Caco-2 (cell line): Measurements from ENCODE around the gene TMPRSS7. TPM values are rescaled to one million over a fixed set of nuclear protein-coding genes. Genes with fewer than 3 reads are reported as not detected.
A peak's percentile ranks its signal among the peaks of the same experiment; 100 is the strongest.

Experiments used
- BruUV-seq: library from RNA; stranded (reverse); fragments of 400-500 nt; replicated peaks from 2 replicates; lab custom pipeline; 2021; lab: Mats Ljungman, UMichigan
- CTCF ChIA-PET: fragments of 300-600 bp; sonication (Branson Sonifier 250); formaldehyde crosslinking; loops from one replicate; lab custom pipeline; 2022; ENCODE audit warnings: antibody characterized with exemption; lab: Charles Lee
- POLR2A ChIA-PET: fragments of 300-600 bp; sonication (Branson Sonifier 250); formaldehyde crosslinking; loops from one replicate; lab custom pipeline; 2022; ENCODE audit warnings: antibody characterized with exemption; lab: Charles Lee
- DNase-seq, 2 experiments: peaks; one replicate each; pipeline versions ENCODE4 v3.0.0 to v3.0.0-alpha.2; 2020 to 2022
- H3K27me3 ChIP-seq: replicated peaks from 2 replicates; pipeline ENCODE4 v1.6.0; 2011; ENCODE audit warnings: low read length; ENCODE audit not compliant: control insufficient read depth, insufficient read depth
- H3K36me3 ChIP-seq: 2 replicates; pipeline ENCODE4 v1.5.1; 2011; ENCODE audit warnings: low read length; ENCODE audit not compliant: control insufficient read depth, insufficient read depth
- H3K4me1 ChIP-seq: fragments of 250-450 bp; sonication (Bioruptor Pico); 2 replicates; pipeline ENCODE4 v1.5.1; 2020; ENCODE audit warnings: mild to moderate bottlenecking
- H3K4me3 ChIP-seq: 2 replicates; pipeline ENCODE4 v1.5.1; 2011; ENCODE audit warnings: low read depth, mild to moderate bottlenecking, control low read depth, low read length
- H3K9me3 ChIP-seq: fragments of 250-450 bp; sonication (Bioruptor Pico); 2 replicates; pipeline ENCODE4 v1.5.1; 2020; ENCODE audit warnings: mild to moderate bottlenecking, moderate library complexity
- H3K27ac Mint-ChIP-seq: one replicate; pipeline ENCODE4 v1.8.0; 2022; ENCODE audit warnings: mixed read lengths; ENCODE audit not compliant: unreplicated experiment
- H3K27me3 Mint-ChIP-seq: one replicate; pipeline ENCODE4 v1.8.0; 2022; ENCODE audit warnings: mixed read lengths; ENCODE audit not compliant: insufficient read depth, unreplicated experiment
- H3K36me3 Mint-ChIP-seq: one replicate; pipeline ENCODE4 v1.8.0; 2022; ENCODE audit warnings: mild to moderate bottlenecking, mixed read lengths; ENCODE audit not compliant: insufficient read depth, unreplicated experiment
- H3K4me1 Mint-ChIP-seq: one replicate; pipeline ENCODE4 v1.8.0; 2022; ENCODE audit warnings: low read depth, mixed read lengths; ENCODE audit not compliant: unreplicated experiment
- H3K4me3 Mint-ChIP-seq: one replicate; pipeline ENCODE4 v1.8.0; 2022; ENCODE audit warnings: mild to moderate bottlenecking, moderate library complexity, mixed read lengths; ENCODE audit not compliant: unreplicated experiment
- H3K9me3 Mint-ChIP-seq: one replicate; pipeline ENCODE4 v1.8.0; 2022; ENCODE audit warnings: mixed read lengths; ENCODE audit not compliant: unreplicated experiment
- CTCF ChIP-seq, 2 experiments: fragments of 200-600 bp in 1 of 2; IDR thresholded peaks; 1 replicate in 1 of 2; 2 replicates in 1 of 2; pipeline versions ENCODE4 v1.5.1 to v1.8.0; 2011 to 2022; ENCODE audit warnings: antibody characterized with exemption in 1 of 2, control low read depth in 1 of 2, inconsistent platforms in 1 of 2, low read depth in 1 of 2, low read length in 1 of 2, mild to moderate bottlenecking in 1 of 2, moderate library complexity in 1 of 2; ENCODE audit not compliant: insufficient read depth in 1 of 2, severe bottlenecking in 1 of 2, unreplicated experiment in 1 of 2
- intact Hi-C: fragments of 100-400 bp; cut with micrococcal nuclease; formaldehyde crosslinking; loops from one replicate; pipeline ENCODE4 v1.10.0; 2022; ENCODE audit not compliant: unreplicated experiment
- total RNA-seq: library from RNA; stranded (reverse); gene quantifications from 2 replicates; pipeline ENCODE4 v1.2.3, GENCODE V29; 2022

Gene TMPRSS7
- total RNA-seq, 1 experiment from 2014 or later: 0.36 TPM

GRCh38 chr3:112074006-112074405, 39.5 kb downstream of the TMPRSS7 start:
- Mint-ChIP-seq H3K27ac (peak overlapping the region; percentile 85), H3K9me3 (peaks cover 9% of the 10 kb centered on the region), H3K4me3 (peak overlapping the region; percentile 63), H3K36me3 (peaks cover 18% of the 10 kb centered on the region), H3K4me1 (peaks cover 35% of the 10 kb centered on the region), H3K27me3 (no peaks in the 10 kb centered on the region)
- DNase-seq: no peak
- CTCF ChIA-PET: no interaction called here
- Histone ChIP-seq H3K27me3 (no peaks in the 10 kb centered on the region), H3K36me3 (no peaks in the 10 kb centered on the region), H3K4me3 (no peak overlapping the region), H3K4me1 (peaks cover 34% of the 10 kb centered on the region), H3K9me3 (no peaks in the 10 kb centered on the region)
- intact Hi-C loops: loop anchor here (2.0 kb wide), 1 partner anchor 17 kb away; no protein-coding TSS in a partner anchor
- POLR2A ChIA-PET: no interaction called here
- TSS peak; percentile 81 for BruUV-seq
- TF ChIP-seq CTCF (IDR thresholded peaks at IDR 0.05; ENCODE audit: insufficient read depth in 1 of 2, low read depth in 1 of 2, low read length in 1 of 2, severe bottlenecking in 1 of 2, unreplicated experiment in 1 of 2): no peak

- Mint-ChIP-seq H3K4me1 (peaks cover 35% of the 10 kb centered on the region), H3K36me3 (peaks cover 18% of the 10 kb centered on the region), H3K4me3 (peak overlapping the region; percentile 63), H3K27me3 (no peaks in the 10 kb centered on the region), H3K9me3 (peaks cover 9% of the 10 kb centered on the region), H3K27ac (peak overlapping the region; percentile 85)
- intact Hi-C loops: loop anchor here (1.0 to 2.0 kb wide), 3 partner anchors 10 to 340 kb away; no protein-coding TSS in a partner anchor
- peaks cover 34% of the 10 kb centered on the region for H3K4me1 ChIP-seq
- no TSS peak for BruUV-seq
- H3K27me3 ChIP-seq: no peaks in the 10 kb centered on the region
- CTCF ChIA-PET: interaction anchor here (1.0 kb wide), 1 partner anchor 61 kb away, joined by 3 read pairs; no protein-coding TSS in a partner anchor
- H3K4me3 ChIP-seq: peak overlapping the region; percentile 5; the same call in 1 of the 2 replicates
- DNase-seq: peak; percentile 94 to 96
- POLR2A ChIA-PET: interaction anchor here (0.6 to 1.0 kb wide), 4 partner anchors 10 to 181 kb away, joined by 3 to 9 read pairs (median 4); partner anchors contain the start of genes ABHD10 and C3orf52
- no peaks in the 10 kb centered on the region for H3K36me3 ChIP-seq
- H3K9me3 ChIP-seq: no peaks in the 10 kb centered on the region
- TF ChIP-seq CTCF (IDR thresholded peaks at IDR 0.05; ENCODE audit: insufficient read depth in 1 of 2, low read depth in 1 of 2, low read length in 1 of 2, severe bottlenecking in 1 of 2, unreplicated experiment in 1 of 2): no peak
Measured at GRCh38 chr3:112074616-112075497, 40.3 kb downstream of the TMPRSS7 start.

- Mint-ChIP-seq H3K36me3 (peaks cover 16% of the 10 kb centered on the region), H3K4me3 (no peak overlapping the region), H3K27me3 (no peaks in the 10 kb centered on the region), H3K4me1 (peaks cover 43% of the 10 kb centered on the region), H3K9me3 (no peaks in the 10 kb centered on the region), H3K27ac (peak overlapping the region; percentile 29)
- TF ChIP-seq CTCF (IDR thresholded peaks at IDR 0.05; ENCODE audit: insufficient read depth in 1 of 2, low read depth in 1 of 2, low read length in 1 of 2, severe bottlenecking in 1 of 2, unreplicated experiment in 1 of 2): no peak
- DNase-seq: no peak
- no TSS peak for BruUV-seq
- ChIA-PET POLR2A (no interaction called here), CTCF (no interaction called here)
- Histone ChIP-seq H3K36me3 (no peaks in the 10 kb centered on the region), H3K4me3 (no peak overlapping the region), H3K27me3 (no peaks in the 10 kb centered on the region), H3K9me3 (no peaks in the 10 kb centered on the region), H3K4me1 (peaks cover 49% of the 10 kb centered on the region)
- intact Hi-C loops: no loop called here
Measured at GRCh38 chr3:112078125-112079083, 43.9 kb downstream of the TMPRSS7 start.
